H9 (cell line): ENCODE results near the gene RAB3IL1. TPM values are rescaled to one million over a fixed set of nuclear protein-coding genes. Genes with fewer than 3 reads are reported as not detected.

Source experiments
- DNase-seq: peaks from one replicate; pipeline ENCODE4 v3.0.0-alpha.2; 2017
- H2AFZ ChIP-seq: one replicate; pipeline ENCODE4 v1.6.1; 2013; ENCODE audit warnings: mild to moderate bottlenecking, low read length, control low read depth, moderate library complexity
- H2AK5ac ChIP-seq: 2 replicates; pipeline ENCODE4 v1.6.1; 2013; ENCODE audit warnings: low read length, control low read depth, mixed read lengths; ENCODE audit not compliant: insufficient read length
- H2BK120ac ChIP-seq: one replicate; pipeline ENCODE4 v1.6.1; 2013; ENCODE audit warnings: low read depth, mild to moderate bottlenecking, low read length, control low read depth, inconsistent platforms; ENCODE audit not compliant: poor library complexity, severe bottlenecking
- H2BK12ac ChIP-seq: 2 replicates; pipeline ENCODE4 v1.6.1; 2013; ENCODE audit warnings: low read length, control low read depth, mixed read lengths, low read depth; ENCODE audit not compliant: insufficient read length
- H2BK15ac ChIP-seq: 2 replicates; pipeline ENCODE4 v1.6.1; 2013; ENCODE audit warnings: low read depth, low read length, control low read depth
- H2BK20ac ChIP-seq: one replicate; pipeline ENCODE4 v1.6.1; 2013; ENCODE audit warnings: low read depth, mild to moderate bottlenecking, low read length, control low read depth, inconsistent platforms; ENCODE audit not compliant: poor library complexity, severe bottlenecking
- H2BK5ac ChIP-seq: 2 replicates; pipeline ENCODE4 v1.6.1; 2013; ENCODE audit warnings: low read length, control low read depth, mixed read lengths; ENCODE audit not compliant: insufficient read length
- H3K14ac ChIP-seq: 2 replicates; pipeline ENCODE4 v1.6.1; 2013; ENCODE audit warnings: low read length, control low read depth; ENCODE audit not compliant: insufficient read depth
- H3K18ac ChIP-seq: 2 replicates; pipeline ENCODE4 v1.6.1; 2013; ENCODE audit warnings: low read depth, mild to moderate bottlenecking, mixed read lengths, low read length, control low read depth; ENCODE audit not compliant: insufficient read length
- H3K23ac ChIP-seq: 2 replicates; pipeline ENCODE4 v1.6.1; 2013; ENCODE audit warnings: low read length, control low read depth, mixed read lengths, low read depth; ENCODE audit not compliant: insufficient read length
- H3K23me2 ChIP-seq: 2 replicates; pipeline ENCODE4 v1.6.1; 2013; ENCODE audit warnings: low read depth, mild to moderate bottlenecking, mixed read lengths, low read length, control low read depth; ENCODE audit not compliant: insufficient read length, poor library complexity, severe bottlenecking
- H3K27ac ChIP-seq: 2 replicates; pipeline ENCODE4 v1.5.1; 2013; ENCODE audit warnings: low read length, control low read depth, mixed read lengths, low read depth; ENCODE audit not compliant: insufficient read length
- H3K27me3 ChIP-seq: 2 replicates; pipeline ENCODE4 v1.6.1; 2013; ENCODE audit warnings: low read length, control low read depth, inconsistent platforms; ENCODE audit not compliant: insufficient read depth
- H3K4ac ChIP-seq: 2 replicates; pipeline ENCODE4 v1.6.1; 2013; ENCODE audit warnings: low read depth, mild to moderate bottlenecking, control low read depth, inconsistent platforms, low read length, moderate library complexity
- H3K4me1 ChIP-seq: 2 replicates; pipeline ENCODE4 v1.6.1; 2013; ENCODE audit warnings: low read length, control low read depth, inconsistent platforms; ENCODE audit not compliant: insufficient read depth
- H3K4me2 ChIP-seq: 2 replicates; pipeline ENCODE4 v1.6.1; 2013; ENCODE audit warnings: low read length, control low read depth, mixed read lengths; ENCODE audit not compliant: insufficient read length, insufficient read depth
- H3K56ac ChIP-seq: 2 replicates; pipeline ENCODE4 v1.6.1; 2013; ENCODE audit warnings: low read depth, mild to moderate bottlenecking, mixed read lengths, low read length, control low read depth; ENCODE audit not compliant: insufficient read length
- H3K79me1 ChIP-seq: 2 replicates; pipeline ENCODE4 v1.6.1; 2013; ENCODE audit warnings: low read depth, mild to moderate bottlenecking, moderate library complexity, low read length, control low read depth, inconsistent platforms; ENCODE audit not compliant: insufficient read depth, poor library complexity, severe bottlenecking
- H3K79me2 ChIP-seq: 2 replicates; pipeline ENCODE4 v1.6.1; 2013; ENCODE audit warnings: low read length, control low read depth, inconsistent platforms; ENCODE audit not compliant: insufficient read depth
- H3K9ac ChIP-seq: 2 replicates; pipeline ENCODE4 v1.6.1; 2013; ENCODE audit warnings: low read length, control low read depth, mixed read lengths; ENCODE audit not compliant: insufficient read length; ENCODE audit errors: extremely low read depth
- H3K9me3 ChIP-seq: one replicate; pipeline ENCODE4 v1.6.1; 2013; ENCODE audit warnings: low read depth, low read length, inconsistent platforms; ENCODE audit not compliant: control insufficient read depth
- H3T11ph ChIP-seq: one replicate; pipeline ENCODE4 v1.6.1; 2013; ENCODE audit warnings: mild to moderate bottlenecking, low read length, control low read depth, inconsistent platforms
- H4K20me1 ChIP-seq: one replicate; pipeline ENCODE4 v1.6.1; 2013; ENCODE audit not compliant: control insufficient read depth, insufficient read length, insufficient read depth
- H4K5ac ChIP-seq: 2 replicates; pipeline ENCODE4 v1.6.1; 2013; ENCODE audit warnings: low read depth, mild to moderate bottlenecking, mixed read lengths, low read length, control low read depth; ENCODE audit not compliant: insufficient read length
- H4K8ac ChIP-seq: replicated peaks from 2 replicates; pipeline ENCODE4 v1.6.1; 2013; ENCODE audit warnings: low read length, control low read depth, mixed read lengths, low read depth; ENCODE audit not compliant: insufficient read length
- H4K91ac ChIP-seq: 2 replicates; pipeline ENCODE4 v1.6.1; 2013; ENCODE audit warnings: low read depth, mild to moderate bottlenecking, moderate library complexity, mixed read lengths, low read length, control low read depth; ENCODE audit not compliant: insufficient read length
- H3K27ac Mint-ChIP-seq, 3 experiments: 2 replicates in 2 of 3; 3 replicates in 1 of 3; pipeline ENCODE4 v1.8.0; 2020 to 2021; ENCODE audit warnings: mixed read lengths in 3 of 3, mild to moderate bottlenecking in 1 of 3, moderate library complexity in 1 of 3
- H3K27me3 Mint-ChIP-seq: 2 replicates; pipeline ENCODE4 v1.8.0; 2021; ENCODE audit warnings: low read depth, mild to moderate bottlenecking, moderate library complexity, mixed read lengths
- H3K36me3 Mint-ChIP-seq, 3 experiments: 2 replicates in 2 of 3; 3 replicates in 1 of 3; pipeline ENCODE4 v1.8.0; 2020 to 2021; ENCODE audit warnings: low read depth in 3 of 3, mixed read lengths in 3 of 3; ENCODE audit not compliant: insufficient read depth in 1 of 3
- H3K4me1 Mint-ChIP-seq, 2 experiments: 2 replicates each; pipeline ENCODE4 v1.8.0; 2020; ENCODE audit warnings: mixed read lengths in 2 of 2
- H3K4me3 Mint-ChIP-seq, 2 experiments: 2 replicates in 1 of 2; 3 replicates in 1 of 2; pipeline ENCODE4 v1.8.0; 2020 to 2021; ENCODE audit warnings: mild to moderate bottlenecking in 2 of 2, mixed read lengths in 2 of 2, moderate library complexity in 1 of 2
- H3K9me3 Mint-ChIP-seq, 2 experiments: 2 replicates in 1 of 2; 3 replicates in 1 of 2; pipeline ENCODE4 v1.8.0; 2020; ENCODE audit warnings: mild to moderate bottlenecking in 2 of 2, mixed read lengths in 2 of 2, moderate library complexity in 1 of 2
- WGBS: extraction: QIAGEN DNeasy Blood & Tissue Kit; methylation state at CpG from one replicate; pipeline ENCODE4 v1.1.7; 2013; ENCODE audit warnings: missing lambda C conversion rate, low lambda C conversion rate, mixed read lengths; ENCODE audit not compliant: insufficient read length; ENCODE audit errors: extremely low coverage; 5-methylcytosine and 5-hydroxymethylcytosine counted together
- total RNA-seq: library from RNA; stranded (reverse); gene quantifications from 2 replicates; pipeline ENCODE4 v1.2.1, GENCODE V29; 2021
- TF ChIP-seq, protein P1 (sequence below): fragments of 200-600 bp; sonication (generic); conservative IDR thresholded peaks from 3 replicates; pipeline ENCODE4 v1.8.0; 2021; ENCODE audit warnings: antibody characterized with exemption, mild to moderate bottlenecking

The RAB3IL1 gene
- total RNA-seq, 1 experiment from 2014 or later, result 2.4 TPM

GRCh38 chr11:61866958-61867343 lies 50.4 kb downstream of the RAB3IL1 start:
- H2BK20ac ChIP-seq, result no peak overlapping the region
- TF ChIP-seq, protein P1, sequence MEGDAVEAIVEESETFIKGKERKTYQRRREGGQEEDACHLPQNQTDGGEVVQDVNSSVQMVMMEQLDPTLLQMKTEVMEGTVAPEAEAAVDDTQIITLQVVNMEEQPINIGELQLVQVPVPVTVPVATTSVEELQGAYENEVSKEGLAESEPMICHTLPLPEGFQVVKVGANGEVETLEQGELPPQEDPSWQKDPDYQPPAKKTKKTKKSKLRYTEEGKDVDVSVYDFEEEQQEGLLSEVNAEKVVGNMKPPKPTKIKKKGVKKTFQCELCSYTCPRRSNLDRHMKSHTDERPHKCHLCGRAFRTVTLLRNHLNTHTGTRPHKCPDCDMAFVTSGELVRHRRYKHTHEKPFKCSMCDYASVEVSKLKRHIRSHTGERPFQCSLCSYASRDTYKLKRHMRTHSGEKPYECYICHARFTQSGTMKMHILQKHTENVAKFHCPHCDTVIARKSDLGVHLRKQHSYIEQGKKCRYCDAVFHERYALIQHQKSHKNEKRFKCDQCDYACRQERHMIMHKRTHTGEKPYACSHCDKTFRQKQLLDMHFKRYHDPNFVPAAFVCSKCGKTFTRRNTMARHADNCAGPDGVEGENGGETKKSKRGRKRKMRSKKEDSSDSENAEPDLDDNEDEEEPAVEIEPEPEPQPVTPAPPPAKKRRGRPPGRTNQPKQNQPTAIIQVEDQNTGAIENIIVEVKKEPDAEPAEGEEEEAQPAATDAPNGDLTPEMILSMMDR, result no peak
- no peak overlapping the region for H3K4me3 Mint-ChIP-seq
- H3K36me3 Mint-ChIP-seq, result peaks cover 17 to 34% (median 33%) of the 10 kb centered on the region in 3 experiments
- no peak for DNase-seq
- no peak overlapping the region for H2BK5ac ChIP-seq
- H3K27me3 Mint-ChIP-seq, result peaks cover 16% of the 10 kb centered on the region
- no peaks in the 10 kb centered on the region for H3K9me3 ChIP-seq
- no peak overlapping the region for H4K91ac ChIP-seq
- no peak overlapping the region for H3K27ac ChIP-seq
- H2BK12ac ChIP-seq, result no peak overlapping the region
- H4K5ac ChIP-seq, result no peak overlapping the region
- no peak overlapping the region for H4K8ac ChIP-seq
- no peak overlapping the region for H3K4ac ChIP-seq
- peaks cover 15 to 20% of the 10 kb centered on the region in 2 experiments for H3K4me1 Mint-ChIP-seq
- no peak overlapping the region for H3K4me2 ChIP-seq
- H3T11ph ChIP-seq, result no peak overlapping the region
- WGBS, result no CpG with 5 or more reads among the region's 6 CpGs
- H2BK15ac ChIP-seq, result no peak overlapping the region
- H3K27ac Mint-ChIP-seq, result no peak overlapping the region
- H3K9ac ChIP-seq, result no peak overlapping the region
- no peak overlapping the region for H2AFZ ChIP-seq
- no peaks in the 10 kb centered on the region for H4K20me1 ChIP-seq
- no peaks in the 10 kb centered on the region for H3K9me3 Mint-ChIP-seq
- H3K79me2 ChIP-seq, result no peaks in the 10 kb centered on the region
- H3K14ac ChIP-seq, result no peak overlapping the region
- H3K18ac ChIP-seq, result no peak overlapping the region
- H3K23me2 ChIP-seq, result no peaks in the 10 kb centered on the region
- H3K4me1 ChIP-seq, result no peaks in the 10 kb centered on the region
- H2AK5ac ChIP-seq, result no peak overlapping the region
- no peak overlapping the region for H3K23ac ChIP-seq
- H3K79me1 ChIP-seq, result no peaks in the 10 kb centered on the region
- H2BK120ac ChIP-seq, result no peak overlapping the region
- no peak overlapping the region for H3K56ac ChIP-seq
- no peaks in the 10 kb centered on the region; the same call in 1 of the 2 replicates for H3K27me3 ChIP-seq
